HG02981 (cell line): ENCODE measurements around the gene OR6B2.

Experiments
- ATAC-seq: cut with Tn5 transposase; IDR thresholded peaks from one replicate; pipeline ENCODE4 v1.9.1; 2021; ENCODE audit warnings: mild to moderate bottlenecking, moderate library complexity; ENCODE audit not compliant: unreplicated experiment

The OR6B2 gene

GRCh38 chr2:240042740-240043139, 12.5 kb upstream of the OR6B2 start:
- no peak for ATAC-seq

- ATAC-seq: no peak
Measured at GRCh38 chr2:240041363-240041762, 11.1 kb upstream of the OR6B2 start.

- ATAC-seq: no peak
Measured at GRCh38 chr2:240037358-240037757, 7.1 kb upstream of the OR6B2 start.

DNA sequence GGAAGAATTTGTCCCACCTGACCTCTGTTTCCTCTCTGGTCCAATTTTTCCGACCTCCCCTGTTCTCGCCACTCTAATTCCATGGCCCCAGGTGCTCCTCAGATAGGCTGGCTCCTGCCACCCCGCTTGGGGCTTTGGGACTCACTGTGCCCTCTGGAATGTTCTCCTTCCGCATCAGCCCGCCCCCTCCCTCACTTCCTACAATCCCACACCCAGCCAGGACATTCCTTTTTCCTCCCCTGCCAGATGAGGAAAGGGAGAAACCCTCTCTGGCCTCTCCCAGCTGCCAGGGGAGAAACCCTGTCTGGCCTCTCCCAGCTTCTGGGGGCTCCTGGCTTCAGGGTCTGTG, 3.1 kb upstream of the OR6B2 start:
- ATAC-seq: no peak

- no peak for ATAC-seq
Measured at GRCh38 chr2:240032406-240033329, 2.4 kb upstream of the OR6B2 start.

- ATAC-seq: peak; percentile 32
Measured at GRCh38 chr2:240024766-240025165, 5.5 kb downstream of the OR6B2 start.

- ATAC-seq: no peak
Measured at GRCh38 chr2:240023792-240024191, 6.4 kb downstream of the OR6B2 start.

DNA sequence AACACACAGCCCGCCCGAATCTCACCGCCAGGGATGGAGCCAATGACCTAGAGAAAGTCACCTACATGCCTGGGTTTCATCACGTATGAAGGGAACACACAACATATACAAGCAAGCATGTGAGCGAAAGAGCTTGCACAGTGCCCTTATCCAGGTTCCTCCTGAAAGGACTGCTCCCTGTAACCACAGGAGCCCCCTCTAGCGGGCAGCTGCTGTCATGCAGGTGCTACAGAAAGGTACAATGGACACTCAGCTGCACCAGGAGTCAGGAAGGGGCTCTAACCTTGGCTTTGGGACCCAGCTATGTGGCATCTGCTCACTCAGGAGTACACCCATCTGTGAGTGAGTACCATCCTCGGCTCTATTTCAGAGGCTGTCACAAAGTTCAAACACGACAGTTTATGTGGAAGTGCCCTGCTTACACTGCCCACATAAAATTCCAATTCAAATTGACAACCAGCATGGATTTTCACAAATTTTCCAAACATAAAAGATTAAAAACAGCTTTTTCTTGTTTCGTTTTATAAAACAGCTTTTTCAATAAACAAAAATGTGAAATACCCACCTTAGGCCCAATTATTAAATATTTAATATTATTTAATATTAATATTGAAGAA, 8.6 kb downstream of the OR6B2 start:
- no peak for ATAC-seq

DNA sequence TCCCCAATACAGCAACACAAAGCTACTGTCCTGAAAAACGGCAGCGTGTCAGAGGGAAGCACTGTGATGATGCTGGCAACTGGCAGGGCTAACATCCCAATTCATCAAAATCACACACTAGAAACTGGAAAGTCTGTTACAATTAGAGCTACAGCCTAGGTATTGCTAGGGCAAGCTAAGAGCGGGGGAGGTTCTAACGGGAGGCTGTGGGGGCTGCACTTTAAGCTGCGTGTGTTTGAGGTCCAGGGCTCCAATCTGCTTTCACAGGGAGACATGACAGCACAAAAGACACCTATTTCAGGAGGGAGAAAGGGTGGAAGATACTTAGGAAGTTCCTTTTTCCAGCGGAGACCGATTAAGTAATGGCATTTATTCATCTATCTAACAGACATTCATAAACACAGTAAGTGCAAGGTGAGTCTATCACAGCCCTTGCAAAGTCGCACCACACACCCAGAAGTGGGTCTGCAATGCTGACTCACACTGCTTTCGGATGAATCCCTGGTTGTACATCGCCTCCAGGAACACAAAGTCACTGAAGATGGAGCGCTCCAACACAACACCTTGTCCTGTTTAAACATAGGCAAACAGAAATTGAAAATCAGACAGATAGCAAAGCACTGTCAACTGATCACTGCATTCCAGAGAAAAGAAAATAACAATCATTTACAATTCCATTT, 12.0 kb downstream of the OR6B2 start:
- ATAC-seq: no peak

DNA sequence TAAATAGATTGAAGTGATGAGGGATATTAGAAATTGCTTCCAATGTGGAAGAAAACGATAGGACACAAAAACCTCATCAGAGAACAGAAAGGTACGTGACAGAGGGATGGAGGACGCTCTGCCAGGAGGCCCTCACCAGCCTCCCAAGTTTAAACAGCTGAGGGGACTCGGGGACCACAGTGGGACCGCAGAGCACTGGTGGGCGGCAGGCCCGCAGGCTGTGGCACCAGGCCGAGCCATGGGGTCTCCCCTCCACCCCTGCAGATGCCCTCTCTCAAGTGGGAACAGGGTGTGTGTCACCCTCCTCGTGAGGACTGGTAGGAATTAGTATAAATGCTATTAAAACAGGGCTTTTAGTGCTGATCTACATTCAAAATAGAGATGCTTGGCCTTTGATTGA, 15.9 kb downstream of the OR6B2 start:
- ATAC-seq: no peak

GRCh38 chr2:240013343-240013742, 16.9 kb downstream of the OR6B2 start:
- ATAC-seq: no peak

DNA sequence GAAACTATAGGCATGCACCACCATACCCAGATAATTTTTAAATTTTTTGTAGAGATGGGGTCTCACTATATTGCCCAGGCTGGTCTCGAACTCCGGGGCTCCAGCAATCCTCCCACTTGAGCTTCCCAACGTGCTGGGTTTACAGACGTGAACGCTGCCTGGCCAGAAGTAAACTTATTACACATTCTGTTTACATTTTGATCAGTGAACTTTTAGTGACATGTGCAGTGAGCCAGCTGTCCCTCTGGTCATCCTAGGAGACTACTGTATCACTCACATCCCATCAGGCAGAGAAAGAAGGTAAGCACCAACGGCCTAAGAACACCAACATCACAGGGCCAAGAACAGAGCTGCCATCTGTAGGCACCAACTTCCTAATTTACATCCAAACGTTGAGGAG, 27.2 kb downstream of the OR6B2 start:
- no peak for ATAC-seq

DNA sequence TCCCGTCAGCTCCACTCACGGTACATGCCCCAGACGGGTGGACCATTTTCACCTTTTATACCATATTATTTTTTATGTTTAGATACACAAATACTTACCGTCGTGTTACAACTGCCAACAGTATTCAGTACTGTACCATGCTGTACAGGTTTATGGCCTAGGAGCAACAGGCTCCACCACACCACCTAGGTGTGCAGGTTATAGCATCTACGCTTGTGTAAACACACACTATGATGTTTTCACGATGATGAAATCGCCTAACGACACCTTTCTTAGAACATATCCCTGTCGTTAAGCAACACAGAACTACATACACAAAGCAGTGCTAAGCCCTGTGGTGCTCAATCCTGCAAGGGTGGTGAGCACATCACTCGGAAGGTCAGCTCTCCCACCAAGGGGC, 29.6 kb downstream of the OR6B2 start:
- ATAC-seq: no peak

DNA sequence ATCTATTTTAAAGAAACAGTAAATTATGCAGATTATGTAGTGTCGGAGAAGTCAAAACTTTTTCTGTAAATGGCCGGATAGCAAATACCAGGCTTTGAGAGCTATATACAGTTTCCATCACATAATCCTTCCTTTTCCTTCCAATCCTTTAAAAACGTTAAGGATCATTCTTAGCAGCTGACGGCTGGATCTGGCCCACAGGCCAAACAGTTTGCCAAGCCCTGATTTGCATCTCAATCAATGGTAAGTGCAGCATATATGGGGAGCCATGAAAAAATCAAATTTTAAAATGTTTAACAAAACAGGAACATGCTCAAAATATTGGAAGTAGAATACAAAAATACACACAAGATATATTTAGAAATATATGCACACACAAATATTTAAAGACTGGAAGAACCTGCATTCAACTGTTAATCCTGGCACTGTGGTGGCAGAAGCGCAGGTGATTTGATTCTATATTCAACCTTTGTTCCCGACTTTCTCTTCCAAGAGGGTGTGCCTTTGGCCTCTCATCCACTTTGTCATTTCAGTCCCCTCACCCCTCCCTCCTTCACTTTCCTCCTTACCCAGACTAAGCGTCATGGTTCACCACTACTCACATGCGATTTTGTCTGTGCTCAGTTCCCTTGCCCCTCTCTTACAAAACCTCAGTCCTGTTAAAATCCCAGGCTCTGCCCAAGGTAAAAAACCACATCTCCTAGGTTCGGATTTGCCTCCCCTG, 32.4 kb downstream of the OR6B2 start:
- no peak for ATAC-seq

GRCh38 chr2:239994086-239994485, 36.1 kb downstream of the OR6B2 start:
- no peak for ATAC-seq

- ATAC-seq: no peak
Measured at GRCh38 chr2:239993291-239993690, 36.9 kb downstream of the OR6B2 start.

DNA sequence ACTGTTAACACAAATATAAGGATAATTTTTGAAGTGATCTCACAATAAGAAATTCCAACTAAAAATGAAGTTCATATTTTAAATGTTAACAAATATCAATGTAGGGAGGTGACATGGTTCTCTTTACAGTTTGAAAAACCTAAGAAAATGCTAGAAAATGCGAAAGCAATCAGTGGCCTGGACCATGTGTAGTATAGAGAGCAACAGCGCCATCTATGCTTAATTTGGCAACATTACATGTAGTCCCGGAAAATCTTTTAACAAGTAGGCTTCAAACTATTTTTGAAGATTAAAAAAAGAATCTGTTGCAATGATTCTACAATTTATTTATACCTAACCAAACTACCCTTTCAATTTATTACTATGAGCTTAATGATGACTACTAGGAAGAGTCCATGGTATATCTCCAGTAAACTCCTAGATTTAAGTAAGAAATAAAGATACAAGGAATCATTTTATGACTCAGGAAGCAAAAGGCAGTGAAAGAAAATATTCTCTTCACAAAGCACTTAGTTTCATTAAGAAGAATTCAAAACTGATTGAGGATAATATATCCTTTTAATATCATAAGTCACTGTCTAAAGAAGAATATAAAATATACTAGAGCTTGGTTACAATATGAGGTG, 38.4 kb downstream of the OR6B2 start:
- ATAC-seq: no peak

DNA sequence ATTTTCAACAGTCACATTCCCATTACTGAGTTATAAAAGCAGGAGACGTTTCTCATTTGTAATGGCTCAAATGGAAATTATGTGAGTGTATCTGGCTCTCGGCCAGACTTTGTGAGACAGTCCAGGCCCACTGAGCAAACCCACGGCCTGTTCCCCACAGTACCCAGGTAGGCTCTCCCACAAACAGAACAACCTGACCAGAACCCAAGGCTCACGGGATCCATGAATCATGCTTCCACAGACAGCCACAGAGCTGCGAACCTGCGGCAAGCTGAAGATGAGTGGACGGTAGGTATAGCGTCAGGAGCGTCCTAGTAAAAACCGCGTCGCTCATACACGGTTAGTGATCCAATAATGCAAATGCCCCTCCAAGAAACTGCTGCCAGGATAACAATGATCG, 39.3 kb downstream of the OR6B2 start:
- ATAC-seq: no peak

DNA sequence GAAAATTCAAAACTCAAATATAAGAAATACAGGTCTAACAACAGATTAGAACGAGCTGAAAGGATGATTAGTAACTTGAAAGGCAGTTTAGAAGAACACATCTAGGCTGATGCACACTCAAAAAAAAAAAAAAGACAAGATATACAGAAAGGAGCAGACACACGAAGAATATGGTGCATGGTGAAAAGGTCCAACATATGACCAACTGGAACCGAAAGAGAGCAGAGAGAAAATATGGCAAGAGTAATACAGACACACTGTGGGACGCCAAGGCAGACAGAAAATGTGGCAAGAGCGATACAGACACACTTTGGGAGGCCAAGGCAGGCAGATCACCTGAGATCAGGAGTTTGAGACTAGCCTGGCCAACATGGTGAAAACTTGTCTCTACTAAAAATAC, 44.9 kb downstream of the OR6B2 start:
- ATAC-seq: no peak

DNA sequence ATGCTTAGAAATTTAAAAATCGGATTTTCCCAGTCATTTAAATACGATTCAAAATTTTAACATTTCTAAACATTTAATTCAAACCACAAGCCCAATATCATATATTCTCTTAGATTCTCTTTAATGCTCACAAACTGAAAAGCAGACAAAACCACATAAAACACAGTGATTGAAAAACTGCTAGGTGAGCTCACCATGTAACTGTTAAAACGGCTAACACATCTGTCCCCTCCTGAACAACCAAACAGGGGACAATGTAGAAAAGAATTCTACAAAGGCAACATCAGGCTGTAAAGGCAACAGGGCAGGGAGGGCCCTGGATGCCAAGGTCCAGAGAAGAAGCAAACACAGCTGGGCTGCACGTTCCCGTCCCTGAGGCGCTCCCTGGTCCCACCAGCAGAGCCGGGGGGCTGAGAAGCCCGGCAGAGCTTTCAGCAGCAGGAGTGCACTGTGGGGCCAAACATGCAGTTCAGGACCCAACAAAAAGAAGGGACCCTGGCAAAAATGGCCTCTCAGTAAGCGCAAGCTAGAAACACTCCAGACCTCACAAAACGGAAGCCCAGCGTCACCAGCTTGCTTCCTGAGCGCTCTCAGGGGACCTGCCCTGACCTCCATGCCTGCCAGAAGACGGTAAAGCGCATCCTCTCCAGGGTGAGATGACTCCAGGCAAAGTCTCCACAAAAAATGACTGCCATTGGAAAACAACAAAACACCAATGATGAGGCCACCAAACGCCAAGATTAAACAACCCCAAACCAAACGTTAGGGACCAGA, 45.6 kb downstream of the OR6B2 start:
- no peak for ATAC-seq
